ENCODE data around the gene UCN2. TPM values are rescaled to one million over a fixed set of nuclear protein-coding genes. Genes with fewer than 3 reads are reported as not detected.
A peak's percentile ranks its signal among the peaks of the same experiment; 100 is the strongest.

The UCN2 gene
- total RNA-seq, 1 donor from 2014 or later = 0.89 TPM

- no peak overlapping the region for H3K27ac Mint-ChIP-seq (ENCODE audit: unreplicated experiment)
- peaks cover 48% of the 10 kb centered on the region for H3K4me1 Mint-ChIP-seq (ENCODE audit: unreplicated experiment)
- H3K9me3 Mint-ChIP-seq (ENCODE audit: unreplicated experiment) = no peaks in the 10 kb centered on the region
- TF ChIP-seq, protein P1, sequence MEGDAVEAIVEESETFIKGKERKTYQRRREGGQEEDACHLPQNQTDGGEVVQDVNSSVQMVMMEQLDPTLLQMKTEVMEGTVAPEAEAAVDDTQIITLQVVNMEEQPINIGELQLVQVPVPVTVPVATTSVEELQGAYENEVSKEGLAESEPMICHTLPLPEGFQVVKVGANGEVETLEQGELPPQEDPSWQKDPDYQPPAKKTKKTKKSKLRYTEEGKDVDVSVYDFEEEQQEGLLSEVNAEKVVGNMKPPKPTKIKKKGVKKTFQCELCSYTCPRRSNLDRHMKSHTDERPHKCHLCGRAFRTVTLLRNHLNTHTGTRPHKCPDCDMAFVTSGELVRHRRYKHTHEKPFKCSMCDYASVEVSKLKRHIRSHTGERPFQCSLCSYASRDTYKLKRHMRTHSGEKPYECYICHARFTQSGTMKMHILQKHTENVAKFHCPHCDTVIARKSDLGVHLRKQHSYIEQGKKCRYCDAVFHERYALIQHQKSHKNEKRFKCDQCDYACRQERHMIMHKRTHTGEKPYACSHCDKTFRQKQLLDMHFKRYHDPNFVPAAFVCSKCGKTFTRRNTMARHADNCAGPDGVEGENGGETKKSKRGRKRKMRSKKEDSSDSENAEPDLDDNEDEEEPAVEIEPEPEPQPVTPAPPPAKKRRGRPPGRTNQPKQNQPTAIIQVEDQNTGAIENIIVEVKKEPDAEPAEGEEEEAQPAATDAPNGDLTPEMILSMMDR (IDR thresholded peaks at IDR 0.05) = no peak
- DNase-seq (ENCODE audit: extremely low spot score, unreplicated experiment) = no peak
- no peaks in the 10 kb centered on the region for H3K27me3 Mint-ChIP-seq (ENCODE audit: unreplicated experiment)
- H3K4me3 Mint-ChIP-seq (ENCODE audit: unreplicated experiment) = no peak overlapping the region
- H3K36me3 Mint-ChIP-seq (ENCODE audit: unreplicated experiment) = peaks cover 51% of the 10 kb centered on the region
Observed at GRCh38 chr3:48600711-48601621, 37.4 kb upstream of the UCN2 start.

DNA sequence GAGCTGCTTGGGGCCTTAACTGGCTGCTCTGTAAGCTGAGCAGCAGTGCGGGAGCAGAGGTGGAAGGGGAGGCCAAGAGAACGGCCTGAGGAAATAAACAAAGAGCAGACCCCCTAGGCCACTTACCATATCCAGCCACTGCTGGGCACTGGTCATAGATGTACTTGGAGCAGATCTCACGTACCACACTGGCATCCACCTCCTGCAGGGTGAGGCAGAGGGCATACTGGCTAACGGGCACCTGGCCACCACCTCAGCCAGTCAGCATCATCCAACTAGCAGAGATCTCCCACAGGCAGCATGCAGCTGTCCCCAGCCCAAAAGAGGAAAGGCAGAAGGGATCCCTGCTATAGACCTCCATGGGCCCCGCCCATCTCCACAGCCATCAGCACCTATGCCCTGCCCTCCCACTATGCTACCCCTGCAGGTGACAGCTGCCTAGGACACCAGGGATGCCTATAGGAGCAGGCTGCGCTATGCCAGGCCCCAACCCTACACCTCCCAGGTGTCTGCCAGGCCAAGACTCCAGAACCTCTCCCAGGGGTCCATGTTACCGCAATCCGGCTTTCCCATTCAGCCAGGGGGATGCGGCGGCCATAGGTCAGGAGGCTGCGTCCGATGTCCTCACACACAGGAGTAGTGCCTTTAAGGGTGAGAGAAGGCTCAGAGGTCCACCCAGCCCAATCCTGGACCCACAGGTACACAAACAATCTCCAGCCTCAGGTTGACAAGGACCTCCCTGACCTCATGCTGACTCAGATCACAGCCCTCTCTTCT lies 36.1 kb upstream of the UCN2 start:
- H3K9me3 Mint-ChIP-seq (ENCODE audit: unreplicated experiment) = no peaks in the 10 kb centered on the region
- H3K4me1 Mint-ChIP-seq (ENCODE audit: unreplicated experiment) = peaks cover 56% of the 10 kb centered on the region
- TF ChIP-seq, protein P1 (IDR thresholded peaks at IDR 0.05) = no peak
- no peaks in the 10 kb centered on the region for H3K27me3 Mint-ChIP-seq (ENCODE audit: unreplicated experiment)
- H3K4me3 Mint-ChIP-seq (ENCODE audit: unreplicated experiment) = no peak overlapping the region
- peaks cover 43% of the 10 kb centered on the region for H3K36me3 Mint-ChIP-seq (ENCODE audit: unreplicated experiment)
- no peak for DNase-seq (ENCODE audit: extremely low spot score, unreplicated experiment)
- peak overlapping the region; percentile 95 for H3K27ac Mint-ChIP-seq (ENCODE audit: unreplicated experiment)

DNA sequence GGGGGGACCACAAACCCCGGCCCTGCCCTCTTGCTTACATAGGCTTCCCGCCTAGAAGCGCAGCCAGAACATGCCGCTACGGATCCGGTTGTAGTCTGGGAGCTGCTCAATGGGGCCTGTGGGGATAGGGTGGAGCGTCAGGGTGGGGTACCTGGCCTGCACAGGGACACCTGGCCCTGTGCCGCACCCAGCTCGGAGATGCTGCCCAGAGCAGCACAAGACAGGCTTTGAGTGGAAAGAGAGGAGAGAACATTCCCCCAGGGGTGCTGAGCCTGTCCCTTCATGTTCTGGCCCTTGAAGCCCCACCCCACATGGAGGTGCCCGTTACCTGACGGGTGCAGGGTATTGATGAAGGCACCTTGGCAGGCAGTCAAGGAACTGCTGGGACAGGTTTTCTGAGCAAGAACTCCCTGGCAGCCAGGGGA lies 35.5 kb upstream of the UCN2 start:
- DNase-seq (ENCODE audit: extremely low spot score, unreplicated experiment) = no peak
- Mint-ChIP-seq H3K27me3 (ENCODE audit: unreplicated experiment) (no peaks in the 10 kb centered on the region), H3K4me3 (ENCODE audit: unreplicated experiment) (peak overlapping the region; percentile 51), H3K36me3 (ENCODE audit: unreplicated experiment) (peaks cover 38% of the 10 kb centered on the region), H3K4me1 (ENCODE audit: unreplicated experiment) (peaks cover 61% of the 10 kb centered on the region), H3K27ac (ENCODE audit: unreplicated experiment) (peak overlapping the region; percentile 95), H3K9me3 (ENCODE audit: unreplicated experiment) (no peaks in the 10 kb centered on the region)
- TF ChIP-seq, protein P1 (IDR thresholded peaks at IDR 0.05) = no peak

DNA sequence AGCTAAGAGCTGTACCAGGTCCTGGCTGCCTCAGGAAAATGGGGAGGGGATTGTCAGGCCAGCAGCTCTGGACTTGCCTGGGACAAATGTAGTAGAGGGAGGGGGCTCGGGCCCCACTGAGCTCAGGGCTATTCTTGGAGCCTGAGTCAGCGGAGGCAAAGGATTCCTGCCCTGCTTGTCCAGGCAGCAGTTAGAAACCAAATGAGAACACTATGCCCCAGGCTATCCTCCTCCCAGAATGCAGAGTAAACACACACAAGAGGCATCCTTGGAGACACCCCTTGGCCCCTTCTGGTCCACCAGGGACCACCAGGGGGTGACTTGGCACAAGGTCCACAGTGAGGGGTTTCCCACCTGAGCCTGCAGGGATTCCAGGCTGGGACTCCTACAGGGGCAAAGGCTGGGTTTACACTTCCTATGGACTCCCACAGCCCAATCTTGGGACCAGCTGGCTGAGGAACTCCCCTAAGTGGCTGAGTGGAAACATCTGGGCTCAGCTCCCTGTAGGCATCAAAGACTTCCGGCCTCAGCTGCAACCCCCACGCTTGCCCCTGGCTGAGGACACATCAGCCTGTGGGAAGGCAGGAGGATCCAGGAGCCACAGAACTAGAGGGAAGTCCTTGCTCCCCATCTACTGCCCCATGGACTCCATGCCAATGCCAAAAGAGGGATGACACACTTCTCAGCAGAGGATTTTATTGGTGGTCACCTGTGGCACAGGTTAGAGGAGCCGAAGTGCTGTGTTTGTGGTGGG lies 34.9 kb upstream of the UCN2 start:
- H3K27ac Mint-ChIP-seq (ENCODE audit: unreplicated experiment) = peak overlapping the region; percentile 95
- peaks cover 61% of the 10 kb centered on the region for H3K4me1 Mint-ChIP-seq (ENCODE audit: unreplicated experiment)
- peak overlapping the region; percentile 51 for H3K4me3 Mint-ChIP-seq (ENCODE audit: unreplicated experiment)
- H3K27me3 Mint-ChIP-seq (ENCODE audit: unreplicated experiment) = no peaks in the 10 kb centered on the region
- no peaks in the 10 kb centered on the region for H3K9me3 Mint-ChIP-seq (ENCODE audit: unreplicated experiment)
- H3K36me3 Mint-ChIP-seq (ENCODE audit: unreplicated experiment) = peaks cover 33% of the 10 kb centered on the region
- peak; percentile 96 for DNase-seq (ENCODE audit: extremely low spot score, unreplicated experiment)
- TF ChIP-seq, protein P1 (IDR thresholded peaks at IDR 0.05) = peak; percentile 23
